HG03139 (cell line): ENCODE measurements around the gene EXOC3L4.

Experiments
- ATAC-seq: cut with Tn5 transposase; IDR thresholded peaks from one replicate; pipeline ENCODE4 v1.9.1; 2021; ENCODE audit not compliant: unreplicated experiment

Gene EXOC3L4

DNA sequence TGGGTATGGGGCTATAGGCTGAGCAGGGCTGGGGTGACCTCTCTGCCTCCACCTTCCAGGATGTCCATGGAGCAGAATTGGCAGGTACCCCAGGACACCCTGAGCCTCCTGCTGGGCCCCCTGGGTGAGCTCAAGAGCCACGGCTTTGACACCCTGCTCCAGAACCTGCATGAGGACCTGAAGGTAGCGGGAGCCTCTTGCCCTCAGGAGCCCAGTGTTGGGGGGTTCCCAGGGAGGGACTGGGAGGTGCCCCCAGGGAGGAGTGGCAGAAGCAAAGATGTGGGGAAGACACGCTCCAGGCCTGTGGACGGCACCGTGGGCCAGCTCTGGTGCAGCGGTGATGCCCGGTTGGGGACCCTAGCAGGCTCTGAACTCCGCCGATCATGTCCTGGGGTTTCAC is 37.1 kb downstream of the EXOC3L4 start:
- ATAC-seq, result no peak

DNA sequence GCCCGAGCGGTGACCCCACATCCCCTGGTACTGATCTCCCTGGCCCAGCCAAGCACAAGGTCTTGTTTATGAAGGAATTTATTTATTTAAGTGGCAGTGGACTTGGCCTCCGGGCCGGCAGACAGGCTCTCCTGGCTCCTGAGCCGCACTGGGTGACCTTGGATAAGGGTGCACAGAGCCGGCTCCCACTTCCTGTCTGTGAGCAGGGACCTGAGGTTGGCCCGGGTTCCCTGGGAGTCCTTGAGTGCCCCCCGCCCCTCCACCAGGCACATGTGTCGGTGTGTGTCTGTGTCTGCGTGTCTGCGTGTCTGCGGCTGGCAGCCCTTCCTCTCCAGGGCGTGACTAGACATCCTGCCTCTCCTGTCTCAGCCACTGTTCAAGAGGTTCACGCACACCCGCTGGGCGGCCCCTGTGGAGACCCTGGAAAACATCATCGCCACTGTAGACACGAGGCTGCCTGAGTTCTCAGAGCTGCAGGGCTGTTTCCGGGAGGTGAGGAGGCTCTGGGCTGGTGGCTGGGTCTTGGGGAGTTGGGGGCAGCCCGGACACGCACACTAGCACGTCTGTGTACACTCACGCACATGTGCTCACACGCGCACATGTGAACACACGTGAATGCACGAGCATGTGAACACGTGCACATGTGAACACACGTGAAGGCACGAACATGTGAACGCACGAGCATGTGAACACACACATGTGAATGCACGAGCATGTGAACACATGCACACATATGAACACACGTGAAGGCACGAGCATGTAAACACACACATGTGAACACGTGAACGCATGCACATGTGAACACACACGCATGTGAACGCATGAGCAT is 38.1 kb downstream of the EXOC3L4 start:
- ATAC-seq, result no peak

DNA sequence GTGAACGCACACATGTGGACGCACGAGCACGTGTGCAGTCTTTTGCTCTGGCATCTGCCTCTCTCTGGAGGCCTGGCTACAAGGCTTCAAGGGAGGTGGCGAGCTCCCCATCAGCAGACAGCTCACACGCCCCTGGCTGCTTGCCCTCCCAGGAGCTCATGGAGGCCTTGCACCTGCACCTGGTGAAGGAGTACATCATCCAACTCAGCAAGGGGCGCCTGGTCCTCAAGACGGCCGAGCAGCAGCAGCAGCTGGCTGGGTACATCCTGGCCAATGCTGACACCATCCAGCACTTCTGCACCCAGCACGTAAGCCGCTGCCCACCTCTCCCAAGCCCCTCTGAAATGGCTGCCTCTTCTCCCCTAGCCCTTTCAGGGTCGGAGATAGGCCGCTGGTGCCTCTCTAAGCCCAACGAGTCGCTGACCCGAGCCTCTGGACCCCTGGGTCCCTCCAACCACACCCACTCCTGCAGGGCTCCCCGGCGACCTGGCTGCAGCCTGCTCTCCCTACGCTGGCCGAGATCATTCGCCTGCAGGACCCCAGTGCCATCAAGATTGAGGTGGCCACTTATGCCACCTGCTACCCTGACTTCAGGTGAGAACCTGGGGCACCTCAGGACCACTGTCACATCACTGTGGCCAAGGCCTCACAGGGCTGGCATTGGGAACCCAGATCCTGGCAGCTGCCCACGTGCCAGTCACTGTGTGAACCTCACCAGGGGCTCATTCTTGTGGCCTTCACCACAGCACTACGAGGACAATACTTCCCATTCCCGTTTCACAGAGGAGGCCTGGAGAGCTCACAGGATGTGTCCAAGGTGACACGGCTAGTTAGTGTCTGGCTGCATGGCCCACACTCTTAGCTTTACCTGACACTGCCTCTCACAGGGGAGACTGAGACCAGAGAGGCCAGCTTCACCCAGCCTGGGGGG is 39.0 kb downstream of the EXOC3L4 start:
- no peak for ATAC-seq

DNA sequence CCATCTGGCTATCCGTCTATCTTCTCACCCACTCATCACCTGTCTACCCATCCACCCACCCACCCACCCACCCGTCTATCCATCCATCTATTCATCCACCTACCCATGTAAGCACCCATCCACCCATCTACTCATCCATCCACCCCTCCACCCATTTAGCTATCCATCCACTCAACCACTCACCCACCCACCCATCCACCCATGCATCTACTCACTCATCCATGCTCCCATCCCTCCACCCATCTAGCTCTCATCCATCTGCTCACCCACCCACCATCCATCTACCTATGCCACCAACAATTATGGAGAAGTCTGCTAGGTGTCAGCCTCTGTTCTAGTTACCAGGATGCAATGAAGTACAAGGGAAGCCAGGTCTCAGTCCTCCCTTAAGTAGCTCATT is 39.9 kb downstream of the EXOC3L4 start:
- no peak for ATAC-seq

DNA sequence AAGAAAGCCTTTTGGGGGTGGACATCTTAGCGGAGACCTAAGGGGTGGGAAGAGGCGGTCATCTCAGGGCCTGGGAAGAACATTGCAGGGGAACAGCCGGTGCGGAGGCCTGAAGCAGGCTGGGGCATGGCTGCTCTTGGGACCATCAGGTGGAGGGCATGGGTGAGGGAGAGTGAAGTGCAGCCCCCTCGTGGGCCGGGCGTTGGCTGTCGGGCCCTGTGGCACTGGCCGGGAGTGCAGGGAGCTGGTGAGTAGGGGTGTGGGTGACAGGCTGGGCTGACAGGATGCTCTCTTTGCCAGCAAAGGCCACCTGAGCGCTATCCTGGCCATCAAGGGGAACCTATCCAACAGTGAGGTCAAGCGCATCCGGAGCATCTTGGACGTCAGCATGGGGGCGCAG is 40.4 kb downstream of the EXOC3L4 start:
- ATAC-seq, result no peak

DNA sequence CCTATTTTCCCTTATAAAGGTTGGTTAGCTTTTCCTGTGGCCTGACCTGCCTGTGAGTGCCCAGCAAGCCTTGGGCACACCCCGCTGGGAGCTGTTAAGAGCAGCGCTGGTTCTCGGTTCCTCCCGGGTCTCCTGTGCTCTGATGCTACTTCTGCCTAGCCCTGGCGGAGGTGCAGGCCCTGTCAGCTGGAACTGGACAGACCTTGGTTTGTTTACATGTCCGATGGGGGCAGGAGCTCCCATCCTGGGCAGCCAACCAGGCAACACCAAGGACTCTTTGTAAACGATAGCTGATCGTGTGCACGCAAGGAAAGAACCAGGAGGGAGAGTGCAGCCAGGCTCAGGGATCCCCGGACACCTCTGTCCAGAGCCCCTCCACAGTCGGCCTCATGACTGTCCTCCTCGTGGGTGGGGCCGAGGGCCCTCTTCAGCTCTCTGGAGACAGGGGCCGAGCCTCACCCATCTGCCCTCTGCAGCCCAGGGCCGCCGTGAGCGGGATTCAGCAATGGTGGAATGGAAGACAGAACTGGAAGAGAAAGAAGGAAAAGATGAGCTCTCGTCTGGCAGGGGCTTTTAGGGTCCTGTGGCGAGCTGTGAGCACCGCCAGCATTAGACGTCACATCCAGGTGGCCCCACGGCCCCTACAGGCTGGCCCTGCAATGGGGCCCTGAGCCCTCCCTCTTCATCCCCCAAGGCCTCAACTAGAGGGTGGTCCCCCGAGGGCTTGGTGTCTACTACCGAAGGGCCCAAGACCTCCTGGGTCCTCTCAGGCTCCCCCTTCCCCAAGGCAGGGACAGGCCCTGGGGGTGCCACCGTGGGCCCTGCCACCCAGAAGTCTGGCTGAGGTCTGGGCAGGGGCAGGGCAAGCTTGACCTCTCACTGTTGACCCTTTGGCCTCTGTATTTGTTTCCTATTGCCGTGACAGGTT is 41.1 kb downstream of the EXOC3L4 start:
- no peak for ATAC-seq

DNA sequence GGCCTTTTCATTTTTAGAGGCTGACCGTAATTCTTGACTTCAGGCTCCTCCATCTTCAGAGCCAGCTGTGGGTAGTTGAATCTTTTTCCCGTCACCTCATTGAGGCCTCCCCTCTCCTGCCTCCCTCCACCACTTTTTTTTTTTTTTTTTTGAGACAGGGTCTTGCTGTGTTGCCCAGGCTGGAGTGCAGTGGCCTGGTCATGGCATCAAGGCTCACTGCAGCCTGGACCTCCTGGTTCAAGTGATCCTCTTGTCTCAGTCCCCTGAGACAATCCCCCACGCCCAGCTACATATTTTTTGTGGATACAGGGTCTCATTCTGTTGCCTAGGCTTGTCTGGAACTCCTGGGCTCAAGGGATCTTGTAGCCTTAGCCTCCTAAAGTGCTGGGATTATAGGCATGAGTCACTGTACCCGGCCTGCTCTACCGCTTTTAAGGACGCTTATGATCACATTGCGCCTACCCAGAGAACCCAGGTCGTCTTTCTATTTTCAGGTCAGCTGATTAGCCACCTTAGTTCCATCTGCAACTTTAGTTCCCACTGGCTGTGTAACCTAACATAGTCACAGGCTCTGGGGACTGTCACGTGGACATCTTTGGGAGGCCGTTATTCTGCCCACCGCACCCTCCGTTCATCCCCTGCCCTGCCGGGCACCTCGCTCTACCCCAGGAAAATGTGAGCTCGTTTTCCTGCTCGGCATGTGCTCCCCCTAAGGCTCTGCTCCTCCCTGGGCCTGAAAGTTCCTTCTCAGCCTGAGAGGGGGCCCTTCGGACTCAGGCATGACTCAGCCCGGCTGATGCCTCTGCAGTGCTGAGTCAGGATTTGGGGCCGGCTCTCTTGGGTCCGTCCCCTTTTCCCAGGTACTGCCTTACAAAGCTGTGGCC is 42.1 kb downstream of the EXOC3L4 start:
- no peak for ATAC-seq

DNA sequence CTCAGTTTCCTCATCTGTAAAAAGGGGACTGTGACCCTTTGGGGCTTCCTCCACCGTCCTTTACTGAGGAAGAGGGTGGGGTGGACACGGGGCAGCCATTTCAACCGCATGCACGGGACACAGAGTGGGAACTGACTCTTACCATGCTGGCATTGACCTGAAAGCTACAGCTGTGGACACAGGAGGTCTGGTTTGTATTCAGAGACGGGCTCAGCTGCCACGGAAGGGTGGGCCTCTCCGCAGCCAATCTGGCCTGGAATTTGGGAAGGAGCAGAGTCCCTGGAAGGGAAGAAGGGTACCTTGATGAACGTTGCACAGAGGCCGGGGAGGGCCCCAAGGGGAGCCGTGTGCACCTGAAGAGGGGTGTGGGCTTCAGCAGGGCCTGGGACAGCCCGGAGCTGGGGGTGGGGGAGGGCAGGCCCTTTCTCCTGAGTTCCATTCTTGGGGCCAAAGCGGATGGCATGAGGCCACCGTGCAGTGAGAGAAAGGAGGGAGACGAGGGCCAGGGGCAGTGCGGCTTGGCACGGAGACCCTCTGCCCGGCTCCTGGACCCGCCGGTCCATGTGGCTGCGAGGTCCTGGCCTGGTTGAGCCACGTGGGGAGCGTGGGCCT is 43.3 kb downstream of the EXOC3L4 start:
- no peak for ATAC-seq

DNA sequence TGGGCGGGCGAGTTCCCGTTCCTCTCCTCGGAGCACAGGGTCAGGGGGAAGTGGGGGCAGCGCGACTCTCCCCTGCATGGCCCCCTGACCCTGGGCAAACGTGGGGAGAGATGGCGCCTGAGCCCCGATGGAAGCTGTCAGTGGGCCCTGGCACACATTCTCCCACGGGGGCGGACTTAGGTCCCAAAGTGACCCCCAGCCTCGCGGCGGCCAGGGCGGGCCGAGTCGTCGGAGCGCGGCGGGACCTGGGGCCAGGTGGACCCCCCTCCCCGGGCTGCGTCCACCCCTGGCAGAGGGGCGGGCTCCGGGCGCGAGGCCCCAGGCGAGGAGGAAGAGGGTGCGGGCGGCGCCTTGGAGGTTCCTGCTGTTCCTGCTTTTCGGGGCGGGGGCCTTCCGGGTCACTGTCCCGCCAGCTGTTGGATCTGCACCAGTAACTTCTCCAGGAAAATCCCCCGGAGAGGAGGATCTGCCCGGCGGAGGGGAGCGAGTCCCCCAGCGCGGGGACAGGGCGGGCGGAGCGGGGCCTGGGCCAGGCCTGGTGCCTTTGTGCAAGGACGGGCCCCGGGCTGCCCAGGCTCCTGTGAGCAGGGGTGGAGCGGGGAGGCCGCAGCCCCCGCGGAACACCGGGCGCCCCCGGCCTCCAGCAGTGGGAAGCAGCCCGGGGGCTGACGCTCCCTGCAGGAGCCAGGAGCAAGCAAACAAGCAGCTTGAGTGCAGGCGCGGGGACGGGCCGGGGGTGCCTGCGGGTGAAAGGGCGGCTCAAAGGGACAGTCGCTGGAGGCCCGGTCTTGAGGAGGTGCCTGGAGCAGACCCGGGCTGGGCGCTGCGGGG is 44.0 kb downstream of the EXOC3L4 start:
- ATAC-seq, result no peak

DNA sequence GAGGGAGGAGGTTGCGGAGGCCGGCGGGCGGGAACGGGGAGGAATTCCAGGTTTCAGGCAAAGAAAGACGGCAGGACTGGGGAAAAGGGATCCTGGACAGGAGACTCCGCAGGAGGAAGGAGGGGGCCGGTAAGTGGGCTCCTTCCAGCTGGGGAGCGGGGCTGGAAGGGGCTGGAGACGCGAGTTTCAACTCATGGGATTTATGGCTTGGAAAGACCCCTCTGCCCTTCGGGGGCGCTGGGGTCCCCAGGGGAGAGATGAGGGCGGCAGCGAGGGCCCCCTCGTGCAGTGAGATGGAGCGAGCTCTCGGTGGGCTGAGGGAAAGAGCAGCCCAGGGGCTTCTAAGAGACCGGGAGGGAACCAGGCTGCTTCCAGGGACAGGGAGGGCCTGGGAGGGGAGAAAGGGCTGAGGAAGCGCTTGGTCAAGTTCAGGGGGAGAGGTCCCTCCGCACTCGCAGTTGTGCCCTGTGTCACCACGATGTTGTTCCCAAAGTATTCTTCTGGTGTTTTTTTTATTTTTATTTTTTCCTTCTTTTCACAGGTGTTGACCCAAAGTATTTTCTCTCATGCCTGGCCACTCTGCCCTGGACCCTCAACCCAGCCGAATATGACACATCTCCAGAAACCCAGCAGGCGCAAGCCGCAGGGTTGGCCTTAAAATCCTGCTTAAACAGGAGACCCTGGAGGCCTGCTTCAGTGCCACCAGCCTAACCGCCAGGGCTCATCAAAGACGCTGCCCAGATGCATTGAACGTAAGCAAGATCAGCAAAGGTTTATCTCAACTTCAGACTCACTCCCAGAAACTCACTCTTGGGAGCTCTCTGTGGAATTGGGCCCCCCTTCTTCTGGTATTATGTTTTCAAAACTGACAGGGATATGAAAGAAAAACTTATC is 44.9 kb downstream of the EXOC3L4 start:
- no peak for ATAC-seq

DNA sequence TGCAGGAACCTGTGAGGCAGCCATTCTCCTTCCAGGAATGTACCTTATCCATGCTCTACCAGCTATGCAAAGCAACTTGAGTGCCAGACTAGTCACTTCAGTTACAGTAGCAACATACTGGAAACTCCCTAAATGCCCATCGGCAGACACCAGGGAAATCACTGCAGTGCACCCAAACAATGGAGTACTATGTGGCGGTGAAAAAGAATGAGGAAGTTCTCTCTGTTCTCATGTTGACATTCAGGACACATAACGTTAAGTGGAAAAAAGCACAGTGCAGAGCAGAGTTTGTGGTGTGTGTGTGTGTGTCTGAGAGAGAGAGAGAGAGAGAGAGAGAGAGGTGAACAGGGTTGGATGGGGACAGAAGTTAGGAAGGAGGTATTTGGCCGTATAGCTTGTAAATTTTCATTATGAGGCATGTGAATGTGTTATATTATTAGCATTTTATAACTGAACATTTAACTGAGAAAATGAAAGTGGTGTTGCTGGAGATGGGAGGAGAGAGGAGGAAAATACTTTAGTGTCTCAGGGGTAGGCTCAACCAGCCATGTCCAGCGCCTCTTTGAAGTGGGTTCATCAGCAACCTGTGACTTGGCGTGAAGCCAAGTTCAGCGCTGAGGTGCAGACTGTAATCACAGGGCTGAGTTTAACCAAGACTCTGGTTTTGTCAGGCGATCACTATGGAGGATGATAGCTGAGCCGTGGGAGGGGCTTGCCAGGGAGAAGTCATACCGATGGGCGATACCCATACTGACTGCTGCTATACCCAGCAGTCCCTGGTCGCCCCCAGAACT is 46.0 kb downstream of the EXOC3L4 start:
- ATAC-seq, result no peak

DNA sequence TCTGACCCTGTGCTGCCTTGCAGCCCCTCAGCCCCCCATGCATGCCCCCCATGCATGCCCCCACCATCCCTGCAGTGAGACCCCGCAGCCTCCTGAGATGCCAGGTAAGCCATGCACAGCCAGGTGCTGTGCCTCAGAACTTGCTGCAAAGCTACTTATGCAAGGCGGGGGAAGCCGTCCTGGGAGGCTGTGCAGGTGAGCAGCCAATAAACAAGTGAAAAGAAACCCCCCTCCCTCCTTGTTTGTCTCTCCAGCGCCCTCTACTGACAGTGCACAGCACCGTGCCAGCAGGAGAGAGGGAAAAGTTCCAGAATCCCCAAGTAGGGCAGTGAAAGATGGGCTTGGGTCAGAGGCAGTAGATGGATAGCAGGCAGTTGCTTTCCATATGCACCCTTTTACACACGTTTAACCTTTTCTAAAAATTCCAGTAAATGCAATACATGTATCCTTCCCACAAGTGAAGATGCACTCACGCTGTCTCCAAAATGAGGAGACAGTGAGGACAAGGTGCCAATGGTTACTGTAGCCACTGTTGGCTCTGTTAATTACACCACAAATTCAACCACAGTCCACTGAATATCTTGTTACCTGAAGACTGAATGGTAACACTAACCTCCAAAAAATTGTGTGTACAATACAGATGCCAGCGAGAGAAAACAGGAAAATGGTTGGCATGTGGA is 46.7 kb downstream of the EXOC3L4 start:
- no peak for ATAC-seq

DNA sequence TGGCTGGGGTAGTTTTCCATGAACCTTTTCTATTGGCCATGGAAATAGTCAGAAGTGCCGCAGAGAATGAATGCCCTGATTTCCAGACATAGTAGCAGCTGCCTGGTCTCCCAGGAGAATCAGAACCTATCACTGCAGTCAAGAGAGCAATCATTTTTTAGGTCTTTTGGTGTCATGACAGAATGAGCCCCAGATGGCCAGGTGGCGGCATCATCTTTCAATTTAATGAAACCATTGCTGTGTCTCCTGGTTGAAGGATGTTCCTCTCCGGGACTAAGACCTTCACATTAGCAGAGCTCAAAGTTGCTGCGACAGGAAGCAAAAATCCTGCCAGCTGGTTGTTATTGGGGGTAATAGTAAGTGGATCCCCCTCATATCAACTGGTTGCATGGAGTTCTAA is 47.5 kb downstream of the EXOC3L4 start:
- ATAC-seq, result no peak

DNA sequence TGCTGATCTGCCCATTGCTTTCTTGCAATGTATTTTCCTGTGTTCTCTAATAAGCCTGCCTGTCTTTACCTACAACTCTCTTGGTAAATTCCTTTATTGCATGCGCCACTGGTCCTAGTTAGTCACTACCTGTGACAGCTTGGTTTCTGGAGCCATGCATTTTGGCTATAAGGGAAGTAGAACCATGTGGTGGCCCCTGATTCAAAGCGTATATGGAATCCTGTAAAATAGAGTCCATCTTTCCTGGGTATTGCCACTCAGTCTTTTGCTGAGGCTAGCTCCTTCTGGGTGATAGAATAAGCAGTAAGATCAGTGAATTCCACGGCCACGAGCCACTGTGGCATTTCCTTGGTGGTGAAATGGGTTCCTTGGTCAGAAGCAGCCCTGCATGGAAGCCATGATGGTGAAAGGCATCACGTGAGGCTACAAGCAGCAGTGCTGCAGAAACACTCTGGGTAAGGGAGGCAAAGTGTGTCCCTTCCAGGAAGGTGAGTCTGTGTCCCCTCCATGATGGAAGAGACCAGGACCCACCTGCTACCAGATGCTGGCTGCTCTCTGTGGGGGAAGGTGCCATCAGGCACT is 48.3 kb downstream of the EXOC3L4 start:
- no peak for ATAC-seq

DNA sequence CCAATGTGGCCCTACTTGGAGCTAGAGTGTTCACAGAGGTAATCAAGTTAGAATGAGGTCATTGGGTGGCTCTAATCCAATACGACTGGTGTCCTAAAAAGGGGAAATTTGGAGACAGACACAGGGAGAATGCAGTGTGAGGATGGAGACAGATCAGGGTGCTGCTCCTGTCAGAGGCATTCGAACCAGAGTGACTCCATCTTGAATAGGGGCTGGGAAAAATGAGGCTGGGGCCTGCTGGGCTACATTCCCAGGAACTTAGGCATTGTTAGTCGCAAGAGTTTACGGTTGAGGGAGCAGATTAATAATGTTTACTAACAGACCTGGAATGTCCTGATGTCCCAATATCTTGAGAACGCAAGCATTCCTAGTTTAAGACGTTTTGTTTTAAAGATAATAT is 49.0 kb downstream of the EXOC3L4 start:
- no peak for ATAC-seq

DNA sequence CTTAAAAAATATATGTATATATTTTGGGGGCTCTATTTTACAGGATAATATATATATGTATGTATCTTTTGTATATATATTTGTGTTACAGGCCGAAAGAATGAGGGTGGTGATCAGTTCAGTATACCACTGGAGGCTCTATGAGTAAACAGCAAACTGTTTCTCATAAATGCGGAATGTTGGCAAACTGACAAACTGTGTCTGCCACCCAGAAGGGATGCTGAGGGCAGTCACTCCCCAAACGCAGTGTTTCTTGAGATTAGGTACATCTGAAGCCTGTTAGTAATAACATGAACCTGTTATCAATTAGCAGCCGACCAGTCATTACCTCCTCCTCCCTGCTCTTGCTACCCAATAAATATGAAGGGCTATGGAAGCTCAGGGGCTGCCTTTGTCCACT is 49.6 kb downstream of the EXOC3L4 start:
- ATAC-seq, result no peak
